ENCODE results near the gene SPRTN. TPM values are rescaled to one million over a fixed set of nuclear protein-coding genes. Genes with fewer than 3 reads are reported as not detected.

SPRTN gene
- total RNA-seq, 1 donor from 2014 or later, result 13.5 TPM

GRCh38 chr1:231382426-231382825 lies 44.3 kb downstream of the SPRTN start:
- DNase-seq (ENCODE audit: extremely low spot score, unreplicated experiment), result no peak
- no peak overlapping the region for H3K4me3 Mint-ChIP-seq (ENCODE audit: unreplicated experiment)
- H3K27ac Mint-ChIP-seq (ENCODE audit: unreplicated experiment), result no peak overlapping the region
- H3K27me3 Mint-ChIP-seq (ENCODE audit: unreplicated experiment), result no peaks in the 10 kb centered on the region
- no peaks in the 10 kb centered on the region for H3K36me3 Mint-ChIP-seq (ENCODE audit: unreplicated experiment)
- TF ChIP-seq, protein P1, sequence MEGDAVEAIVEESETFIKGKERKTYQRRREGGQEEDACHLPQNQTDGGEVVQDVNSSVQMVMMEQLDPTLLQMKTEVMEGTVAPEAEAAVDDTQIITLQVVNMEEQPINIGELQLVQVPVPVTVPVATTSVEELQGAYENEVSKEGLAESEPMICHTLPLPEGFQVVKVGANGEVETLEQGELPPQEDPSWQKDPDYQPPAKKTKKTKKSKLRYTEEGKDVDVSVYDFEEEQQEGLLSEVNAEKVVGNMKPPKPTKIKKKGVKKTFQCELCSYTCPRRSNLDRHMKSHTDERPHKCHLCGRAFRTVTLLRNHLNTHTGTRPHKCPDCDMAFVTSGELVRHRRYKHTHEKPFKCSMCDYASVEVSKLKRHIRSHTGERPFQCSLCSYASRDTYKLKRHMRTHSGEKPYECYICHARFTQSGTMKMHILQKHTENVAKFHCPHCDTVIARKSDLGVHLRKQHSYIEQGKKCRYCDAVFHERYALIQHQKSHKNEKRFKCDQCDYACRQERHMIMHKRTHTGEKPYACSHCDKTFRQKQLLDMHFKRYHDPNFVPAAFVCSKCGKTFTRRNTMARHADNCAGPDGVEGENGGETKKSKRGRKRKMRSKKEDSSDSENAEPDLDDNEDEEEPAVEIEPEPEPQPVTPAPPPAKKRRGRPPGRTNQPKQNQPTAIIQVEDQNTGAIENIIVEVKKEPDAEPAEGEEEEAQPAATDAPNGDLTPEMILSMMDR (IDR thresholded peaks at IDR 0.05), result no peak
- H3K9me3 Mint-ChIP-seq (ENCODE audit: unreplicated experiment), result no peaks in the 10 kb centered on the region
- H3K4me1 Mint-ChIP-seq (ENCODE audit: unreplicated experiment), result peaks cover 2% of the 10 kb centered on the region

DNA sequence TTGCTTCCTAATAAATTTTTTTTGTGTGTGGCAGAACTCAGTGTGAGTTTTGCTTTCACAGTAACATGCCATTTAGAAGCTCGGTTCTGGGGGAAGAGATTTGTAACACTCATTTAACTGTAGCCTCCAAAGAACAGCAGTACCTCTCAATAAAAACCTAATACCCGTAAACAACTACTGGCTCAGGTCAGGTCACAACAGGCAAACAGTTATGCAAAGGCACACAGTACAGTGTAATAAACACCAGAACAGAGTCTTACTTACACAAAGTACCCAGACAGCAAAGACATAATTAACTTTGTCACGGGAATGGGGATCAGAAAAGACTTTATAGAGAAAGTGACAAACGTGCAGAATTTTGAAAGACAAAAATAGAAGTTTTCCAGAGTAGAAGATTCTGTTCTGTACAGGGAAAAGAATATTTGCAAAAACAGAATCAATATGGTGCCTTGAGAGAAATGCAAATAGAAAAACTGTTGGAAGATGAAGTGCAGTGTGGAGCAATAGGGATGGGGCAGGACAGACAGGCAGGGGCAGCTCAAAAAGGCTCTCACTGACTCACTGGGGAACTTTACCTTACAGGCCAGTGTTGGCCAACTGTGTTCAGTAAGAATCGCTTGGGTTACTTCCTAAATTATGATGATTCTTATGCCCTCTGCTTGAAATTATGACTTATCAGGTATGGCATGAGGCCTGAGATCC lies 45.2 kb downstream of the SPRTN start:
- no peaks in the 10 kb centered on the region for H3K36me3 Mint-ChIP-seq (ENCODE audit: unreplicated experiment)
- TF ChIP-seq, protein P1 (IDR thresholded peaks at IDR 0.05), result no peak
- H3K4me3 Mint-ChIP-seq (ENCODE audit: unreplicated experiment), result no peak overlapping the region
- DNase-seq (ENCODE audit: extremely low spot score, unreplicated experiment), result no peak
- H3K27me3 Mint-ChIP-seq (ENCODE audit: unreplicated experiment), result no peaks in the 10 kb centered on the region
- no peak overlapping the region for H3K27ac Mint-ChIP-seq (ENCODE audit: unreplicated experiment)
- H3K4me1 Mint-ChIP-seq (ENCODE audit: unreplicated experiment), result peaks cover 8% of the 10 kb centered on the region
- H3K9me3 Mint-ChIP-seq (ENCODE audit: unreplicated experiment), result no peaks in the 10 kb centered on the region

DNA sequence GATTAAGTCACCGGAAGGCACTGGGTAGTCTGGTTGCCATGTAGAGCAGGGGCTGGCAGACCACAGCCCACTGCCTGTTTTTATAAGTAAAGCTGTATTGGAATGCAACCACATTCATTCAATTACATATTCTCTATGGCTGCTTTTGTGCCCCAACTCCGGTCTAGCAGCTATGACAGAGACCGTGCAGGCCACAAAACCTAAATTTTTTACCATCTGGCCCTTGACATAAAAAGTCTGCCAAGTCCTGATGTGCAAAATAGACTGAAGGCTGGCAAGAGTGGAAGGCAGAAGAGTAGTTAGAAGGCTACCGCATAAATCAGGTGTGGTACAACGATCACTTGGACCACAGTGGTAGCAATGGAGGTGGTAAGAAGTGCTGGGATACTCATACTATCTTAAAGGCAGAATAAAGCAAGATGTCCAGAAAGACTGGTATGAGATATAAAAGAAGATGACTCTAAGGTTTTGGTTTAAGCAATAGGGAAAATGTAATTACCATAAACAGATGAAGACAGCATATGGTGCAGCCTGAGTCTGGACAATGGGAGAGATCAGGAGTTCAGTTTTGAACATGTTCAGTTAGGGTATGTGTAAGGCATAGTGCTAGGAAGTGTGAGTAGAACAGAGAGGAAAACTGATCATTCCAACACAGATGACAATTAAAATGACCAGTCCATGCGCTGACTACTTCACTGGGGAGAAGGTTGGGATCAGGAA lies 46.8 kb downstream of the SPRTN start:
- H3K4me1 Mint-ChIP-seq (ENCODE audit: unreplicated experiment), result peaks cover 16% of the 10 kb centered on the region
- TF ChIP-seq, protein P1 (IDR thresholded peaks at IDR 0.05), result no peak
- H3K27ac Mint-ChIP-seq (ENCODE audit: unreplicated experiment), result no peak overlapping the region
- H3K36me3 Mint-ChIP-seq (ENCODE audit: unreplicated experiment), result peaks cover 3% of the 10 kb centered on the region
- no peak overlapping the region for H3K4me3 Mint-ChIP-seq (ENCODE audit: unreplicated experiment)
- no peaks in the 10 kb centered on the region for H3K27me3 Mint-ChIP-seq (ENCODE audit: unreplicated experiment)
- H3K9me3 Mint-ChIP-seq (ENCODE audit: unreplicated experiment), result no peaks in the 10 kb centered on the region
- no peak for DNase-seq (ENCODE audit: extremely low spot score, unreplicated experiment)

DNA sequence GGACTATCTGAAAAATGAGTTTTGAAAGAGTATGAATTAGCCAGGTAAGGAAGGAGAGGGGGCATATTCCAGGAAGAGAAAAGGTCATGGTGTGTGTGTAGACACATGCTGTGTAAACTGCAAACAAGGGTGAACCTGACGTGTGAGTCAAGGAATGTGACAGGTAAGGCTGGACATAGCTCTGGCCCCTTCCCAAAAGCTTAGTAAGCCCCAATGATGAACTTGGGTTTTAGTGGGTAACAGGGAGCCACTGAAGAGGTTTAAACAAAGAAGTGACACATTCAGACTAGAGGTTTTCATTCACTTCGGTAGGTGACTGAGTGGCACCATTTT lies 47.3 kb downstream of the SPRTN start:
- Mint-ChIP-seq H3K9me3 (ENCODE audit: unreplicated experiment) (no peaks in the 10 kb centered on the region), H3K27ac (ENCODE audit: unreplicated experiment) (no peak overlapping the region), H3K27me3 (ENCODE audit: unreplicated experiment) (no peaks in the 10 kb centered on the region), H3K4me1 (ENCODE audit: unreplicated experiment) (peaks cover 21% of the 10 kb centered on the region), H3K4me3 (ENCODE audit: unreplicated experiment) (no peak overlapping the region), H3K36me3 (ENCODE audit: unreplicated experiment) (peaks cover 3% of the 10 kb centered on the region)
- TF ChIP-seq, protein P1 (IDR thresholded peaks at IDR 0.05), result no peak
- no peak for DNase-seq (ENCODE audit: extremely low spot score, unreplicated experiment)

DNA sequence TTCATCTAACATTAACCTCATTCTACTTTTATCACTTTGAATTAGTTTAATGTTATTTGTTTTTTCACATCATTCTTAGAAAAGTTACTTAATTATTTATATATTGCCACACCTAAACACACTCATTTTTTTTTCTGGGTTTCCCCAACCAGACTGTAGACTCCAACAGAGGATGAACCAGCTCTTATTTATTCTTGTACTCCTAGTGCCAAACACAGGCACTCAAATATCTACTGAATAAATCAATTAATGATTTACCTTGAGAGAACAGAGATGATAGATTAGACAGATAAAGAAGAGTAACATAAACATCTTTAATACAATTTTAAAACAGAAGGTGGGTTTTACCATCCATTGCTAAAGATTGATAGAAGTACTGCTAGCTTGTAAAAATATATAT lies 48.4 kb downstream of the SPRTN start:
- H3K4me1 Mint-ChIP-seq (ENCODE audit: unreplicated experiment), result peaks cover 23% of the 10 kb centered on the region
- peaks cover 3% of the 10 kb centered on the region for H3K36me3 Mint-ChIP-seq (ENCODE audit: unreplicated experiment)
- H3K4me3 Mint-ChIP-seq (ENCODE audit: unreplicated experiment), result no peak overlapping the region
- H3K9me3 Mint-ChIP-seq (ENCODE audit: unreplicated experiment), result no peaks in the 10 kb centered on the region
- TF ChIP-seq, protein P1 (IDR thresholded peaks at IDR 0.05), result no peak
- no peaks in the 10 kb centered on the region for H3K27me3 Mint-ChIP-seq (ENCODE audit: unreplicated experiment)
- no peak for DNase-seq (ENCODE audit: extremely low spot score, unreplicated experiment)
- no peak overlapping the region for H3K27ac Mint-ChIP-seq (ENCODE audit: unreplicated experiment)

Data from osteocyte (in vitro differentiated cells).